ENCODE results near the gene SOHLH1. TPM values are rescaled to one million over a fixed set of nuclear protein-coding genes. Genes with fewer than 3 reads are reported as not detected.

Gene SOHLH1
- polyA plus RNA-seq, 1 experiment: not detected

DNA sequence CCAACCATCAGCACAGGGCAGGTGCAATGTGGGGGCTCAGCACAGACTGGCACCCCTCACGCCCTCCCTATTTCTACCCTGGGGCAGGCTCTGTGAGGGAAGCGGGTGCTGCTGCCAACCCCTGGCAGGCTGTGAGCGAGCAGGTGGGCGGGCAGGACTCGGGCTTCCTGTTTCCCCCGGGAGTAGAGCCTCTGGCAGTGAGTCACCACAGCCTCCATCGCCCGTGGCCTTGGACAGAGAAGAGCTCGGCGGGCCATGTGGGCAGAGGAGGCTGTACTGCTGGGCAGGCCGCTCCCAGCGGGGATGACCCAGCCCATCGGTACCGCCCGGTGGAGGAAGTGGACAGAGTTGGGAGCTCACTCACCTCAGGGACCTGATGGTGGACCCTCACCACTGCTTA, 19.3 kb upstream of the SOHLH1 start:
- Histone ChIP-seq H3K36me3 (ENCODE audit: control insufficient read depth, insufficient read depth, low read length) (no peaks in the 10 kb centered on the region), H3K4me3 (ENCODE audit: low read depth, low read length) (no peak overlapping the region), H3K27me3 (ENCODE audit: control insufficient read depth, insufficient read depth, low read length) (peaks cover 5% of the 10 kb centered on the region)
- POLR2A ChIA-PET: no interaction called here
- CTCF ChIA-PET: no interaction called here
- TF ChIP-seq, protein P1, sequence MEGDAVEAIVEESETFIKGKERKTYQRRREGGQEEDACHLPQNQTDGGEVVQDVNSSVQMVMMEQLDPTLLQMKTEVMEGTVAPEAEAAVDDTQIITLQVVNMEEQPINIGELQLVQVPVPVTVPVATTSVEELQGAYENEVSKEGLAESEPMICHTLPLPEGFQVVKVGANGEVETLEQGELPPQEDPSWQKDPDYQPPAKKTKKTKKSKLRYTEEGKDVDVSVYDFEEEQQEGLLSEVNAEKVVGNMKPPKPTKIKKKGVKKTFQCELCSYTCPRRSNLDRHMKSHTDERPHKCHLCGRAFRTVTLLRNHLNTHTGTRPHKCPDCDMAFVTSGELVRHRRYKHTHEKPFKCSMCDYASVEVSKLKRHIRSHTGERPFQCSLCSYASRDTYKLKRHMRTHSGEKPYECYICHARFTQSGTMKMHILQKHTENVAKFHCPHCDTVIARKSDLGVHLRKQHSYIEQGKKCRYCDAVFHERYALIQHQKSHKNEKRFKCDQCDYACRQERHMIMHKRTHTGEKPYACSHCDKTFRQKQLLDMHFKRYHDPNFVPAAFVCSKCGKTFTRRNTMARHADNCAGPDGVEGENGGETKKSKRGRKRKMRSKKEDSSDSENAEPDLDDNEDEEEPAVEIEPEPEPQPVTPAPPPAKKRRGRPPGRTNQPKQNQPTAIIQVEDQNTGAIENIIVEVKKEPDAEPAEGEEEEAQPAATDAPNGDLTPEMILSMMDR (IDR thresholded peaks at IDR 0.05; ENCODE audit: insufficient read depth, low read depth, low read length): no peak
- no peak for DNase-seq (ENCODE audit: low read depth)

DNA sequence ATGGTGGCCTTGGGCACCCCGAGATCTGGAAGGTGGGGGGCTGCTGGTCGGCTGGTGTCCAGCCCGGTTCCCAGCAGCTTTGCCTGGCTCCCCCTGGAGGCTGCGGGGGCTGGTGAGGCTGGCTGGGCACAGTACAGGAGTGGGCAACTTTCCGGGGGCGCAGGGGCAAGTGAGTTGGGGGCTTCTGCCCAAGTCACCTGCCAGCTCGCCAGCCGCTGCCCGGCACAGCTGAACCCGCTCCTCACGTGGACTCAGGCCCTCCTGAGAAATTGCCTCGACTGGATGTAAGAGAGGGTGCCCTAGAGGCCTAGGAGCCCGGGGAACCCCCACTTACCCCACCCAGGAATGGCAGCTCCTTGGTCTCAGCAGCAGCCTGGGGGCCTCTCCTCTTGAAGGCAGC, 18.1 kb upstream of the SOHLH1 start:
- Histone ChIP-seq H3K27me3 (ENCODE audit: control insufficient read depth, insufficient read depth, low read length) (peaks cover 9% of the 10 kb centered on the region), H3K4me3 (ENCODE audit: low read depth, low read length) (no peak overlapping the region), H3K36me3 (ENCODE audit: control insufficient read depth, insufficient read depth, low read length) (no peaks in the 10 kb centered on the region)
- DNase-seq (ENCODE audit: low read depth): no peak
- POLR2A ChIA-PET: no interaction called here
- CTCF ChIA-PET: interaction anchor here (1.0 kb wide), 1 partner anchor 15 kb away, joined by 3 read pairs; the partner anchor contains the start of gene KCNT1
- TF ChIP-seq, protein P1 (IDR thresholded peaks at IDR 0.05; ENCODE audit: insufficient read depth, low read depth, low read length): no peak

DNA sequence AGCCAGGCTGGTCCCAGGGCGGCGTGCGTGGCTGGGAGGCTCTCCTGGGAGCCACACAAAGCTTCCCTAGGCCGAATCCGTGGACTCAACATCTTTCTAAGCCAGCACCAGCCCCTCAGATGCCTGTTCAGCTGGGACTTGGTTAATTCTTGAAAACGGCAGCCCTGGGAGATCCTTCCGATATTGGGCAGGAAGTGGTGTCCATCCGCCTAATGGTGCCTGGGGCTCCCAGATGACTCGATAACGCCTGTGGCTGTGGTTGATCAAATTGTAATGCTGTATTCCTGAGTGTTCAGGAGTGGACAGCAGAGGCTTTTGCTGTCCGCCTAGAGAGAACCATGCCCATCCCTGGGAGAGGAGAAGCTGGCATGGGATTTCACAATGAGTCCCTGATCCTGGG, 16.8 kb upstream of the SOHLH1 start:
- CTCF ChIA-PET: interaction anchor here (1.3 kb wide), 1 partner anchor 13 kb away, joined by 4 read pairs; the partner anchor contains the start of gene KCNT1

DNA sequence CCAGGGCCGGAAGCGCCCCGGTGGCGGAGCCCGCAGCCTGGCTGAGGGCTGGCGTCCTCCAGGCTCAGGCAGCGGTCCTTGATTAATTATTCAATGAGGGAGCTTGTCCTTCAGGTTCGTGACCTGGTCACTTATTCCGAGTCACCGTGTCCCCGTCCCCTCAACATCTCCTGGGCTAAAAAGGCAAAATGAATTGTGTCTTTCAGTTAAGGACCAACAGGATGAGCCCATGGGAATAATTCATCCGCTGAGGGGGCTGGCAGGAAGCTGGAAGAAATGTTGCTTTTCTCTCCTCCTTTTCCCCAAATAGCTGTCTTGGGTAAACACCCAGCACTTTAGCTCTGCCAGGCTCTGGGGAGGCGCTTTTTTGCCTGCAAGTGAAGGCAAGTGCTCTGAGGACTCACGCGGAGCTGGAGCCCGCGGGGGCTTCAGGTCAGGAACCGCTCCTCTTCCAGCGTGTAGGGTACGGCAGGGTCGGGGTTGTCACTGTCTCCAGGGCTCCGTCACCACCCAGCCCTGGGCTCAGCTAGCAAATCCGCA, 15.8 kb upstream of the SOHLH1 start:
- Histone ChIP-seq H3K4me3 (ENCODE audit: low read depth, low read length) (no peak overlapping the region), H3K27me3 (ENCODE audit: control insufficient read depth, insufficient read depth, low read length) (peaks cover 9% of the 10 kb centered on the region), H3K36me3 (ENCODE audit: control insufficient read depth, insufficient read depth, low read length) (no peaks in the 10 kb centered on the region)
- TF ChIP-seq, protein P1 (IDR thresholded peaks at IDR 0.05; ENCODE audit: insufficient read depth, low read depth, low read length): no peak
- CTCF ChIA-PET: interaction anchor here (1.3 kb wide), 1 partner anchor 13 kb away, joined by 4 read pairs; the partner anchor contains the start of gene KCNT1
- POLR2A ChIA-PET: no interaction called here
- DNase-seq (ENCODE audit: low read depth): no peak

More for the DNA sequence above, 16.8 kb upstream of the SOHLH1 start:
- POLR2A ChIA-PET: no interaction called here
- H3K4me3 ChIP-seq (ENCODE audit: low read depth, low read length): no peak overlapping the region
- no peak for DNase-seq (ENCODE audit: low read depth)
- no peaks in the 10 kb centered on the region for H3K36me3 ChIP-seq (ENCODE audit: control insufficient read depth, insufficient read depth, low read length)
- TF ChIP-seq, protein P1 (IDR thresholded peaks at IDR 0.05; ENCODE audit: insufficient read depth, low read depth, low read length): no peak
- peaks cover 9% of the 10 kb centered on the region for H3K27me3 ChIP-seq (ENCODE audit: control insufficient read depth, insufficient read depth, low read length)

DNA sequence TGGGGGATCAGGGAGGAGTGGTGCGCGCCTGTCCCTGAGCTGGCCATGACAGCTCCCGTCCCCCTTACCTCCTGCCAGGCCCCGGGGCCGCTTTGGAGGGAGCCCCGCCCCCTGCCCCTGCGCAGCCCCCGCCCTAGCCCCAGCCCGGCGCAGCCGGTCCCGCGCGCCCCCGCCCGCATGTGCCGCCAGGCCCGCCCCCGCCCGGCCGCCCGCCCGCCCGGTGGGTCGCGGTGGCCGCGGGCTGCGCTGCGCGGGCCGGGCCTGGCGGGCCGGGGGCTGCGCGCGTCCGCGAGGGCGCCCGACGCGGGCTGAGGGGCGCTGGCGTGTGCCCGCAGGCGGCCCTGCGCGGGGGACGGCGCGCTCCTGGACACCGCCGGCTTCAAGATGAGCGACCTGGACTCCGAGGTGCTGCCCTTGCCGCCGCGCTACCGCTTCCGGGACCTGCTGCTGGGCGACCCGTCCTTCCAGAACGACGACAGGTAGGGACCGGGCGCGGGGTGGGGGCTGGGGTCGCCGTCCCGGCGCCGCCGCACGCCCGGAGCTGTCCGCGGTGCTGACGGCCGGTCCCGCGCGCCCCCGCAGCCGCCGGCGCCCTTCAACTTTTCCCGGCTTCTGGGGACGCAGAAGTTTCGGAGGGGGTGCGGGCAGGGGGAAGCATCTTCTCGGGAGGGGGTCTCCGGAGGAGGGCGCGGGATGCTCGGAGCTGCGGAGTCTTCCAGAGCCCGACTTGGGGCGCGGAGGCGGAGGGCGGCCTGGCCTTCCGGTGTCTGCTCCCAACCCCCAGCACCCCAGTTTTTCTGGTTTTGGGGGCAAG, 15.2 kb upstream of the SOHLH1 start:
- POLR2A ChIA-PET: no interaction called here
- H3K4me3 ChIP-seq (ENCODE audit: low read depth, low read length): no peak overlapping the region
- no peak for DNase-seq (ENCODE audit: low read depth)
- H3K36me3 ChIP-seq (ENCODE audit: control insufficient read depth, insufficient read depth, low read length): no peaks in the 10 kb centered on the region
- CTCF ChIA-PET: interaction anchor here (0.8 to 1.3 kb wide), 2 partner anchors 12 kb away, joined by 3 to 4 read pairs; partner anchors contain the start of gene KCNT1
- H3K27me3 ChIP-seq (ENCODE audit: control insufficient read depth, insufficient read depth, low read length): peaks cover 9% of the 10 kb centered on the region
- TF ChIP-seq, protein P1 (IDR thresholded peaks at IDR 0.05; ENCODE audit: insufficient read depth, low read depth, low read length): no peak

Measured in BJ (cell line).